WTC11 (cell line): ENCODE data around the gene RNF151.

ENCODE experiments used
- CREB1 ChIP-seq: sonication (generic); formaldehyde crosslinking; IDR thresholded peaks from 2 replicates; pipeline ENCODE4 v1.8.0; 2023; ENCODE audit warnings: mild to moderate bottlenecking, missing genetic modification reagents
- SMAD4 ChIP-seq: sonication (generic); formaldehyde crosslinking; IDR thresholded peaks from 2 replicates; pipeline ENCODE4 v1.8.0; 2022; ENCODE audit warnings: mild to moderate bottlenecking, missing genetic modification reagents
- TF ChIP-seq, protein P1 (sequence below): sonication (generic); formaldehyde crosslinking; IDR thresholded peaks from 2 replicates; pipeline ENCODE4 v1.8.0; 2022; ENCODE audit warnings: mild to moderate bottlenecking, missing genetic modification reagents
- TF ChIP-seq, protein P2 (sequence below): fragments of 200-600 bp; IDR thresholded peaks from 2 replicates; pipeline ENCODE4 v1.8.0; 2022; ENCODE audit warnings: antibody characterized with exemption

DNA sequence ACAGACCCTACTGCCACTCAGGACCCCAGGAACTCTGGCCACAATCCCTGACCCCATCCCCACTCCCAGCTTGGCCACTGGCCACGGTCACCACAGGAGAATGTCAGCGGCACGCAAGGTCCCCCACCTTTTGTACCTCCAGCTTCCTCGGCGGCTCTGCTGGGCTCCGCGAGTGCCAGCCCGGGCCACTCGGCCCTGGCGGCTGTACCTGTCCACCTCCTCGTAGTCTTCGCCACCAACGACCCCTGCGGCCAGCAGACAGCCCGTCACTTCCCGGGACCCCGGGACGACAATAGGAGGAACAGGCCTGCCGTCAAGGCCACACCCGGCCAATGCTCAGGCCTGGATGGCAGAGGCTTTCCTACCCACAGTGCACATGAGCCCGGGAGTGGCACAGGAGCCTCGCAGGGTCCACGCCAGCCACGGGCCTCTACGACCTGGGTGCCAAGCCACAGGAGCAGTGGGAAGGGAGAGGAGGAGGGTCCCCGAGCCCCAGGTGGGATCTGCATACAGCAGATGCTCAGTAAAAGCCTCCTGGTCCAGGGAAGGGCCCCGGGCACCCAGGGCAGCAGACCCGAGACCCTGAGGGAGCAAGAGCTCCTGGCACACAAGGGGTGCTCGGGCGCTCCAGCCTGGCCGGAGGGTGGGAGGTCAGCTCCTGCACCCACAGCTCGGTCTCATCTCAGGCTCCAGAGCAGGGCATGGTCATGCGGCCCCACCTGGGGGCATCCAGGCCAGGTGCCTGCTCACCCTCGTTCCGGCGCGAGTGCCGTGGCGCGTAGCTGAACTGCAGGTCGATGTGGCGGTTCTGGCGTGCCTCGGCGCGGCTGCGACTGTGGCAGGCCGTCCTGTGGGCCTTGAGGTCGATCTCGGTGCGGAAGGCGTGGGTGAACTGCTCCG, 35.0 kb downstream of the RNF151 start:
- TF ChIP-seq, protein P1, sequence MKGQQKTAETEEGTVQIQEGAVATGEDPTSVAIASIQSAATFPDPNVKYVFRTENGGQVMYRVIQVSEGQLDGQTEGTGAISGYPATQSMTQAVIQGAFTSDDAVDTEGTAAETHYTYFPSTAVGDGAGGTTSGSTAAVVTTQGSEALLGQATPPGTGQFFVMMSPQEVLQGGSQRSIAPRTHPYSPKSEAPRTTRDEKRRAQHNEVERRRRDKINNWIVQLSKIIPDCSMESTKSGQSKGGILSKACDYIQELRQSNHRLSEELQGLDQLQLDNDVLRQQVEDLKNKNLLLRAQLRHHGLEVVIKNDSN (CRISPR knock-in tag), result no peak
- TF ChIP-seq CREB1 (CRISPR knock-in tag) (no peak), SMAD4 (CRISPR knock-in tag) (no peak)
- TF ChIP-seq, protein P2, sequence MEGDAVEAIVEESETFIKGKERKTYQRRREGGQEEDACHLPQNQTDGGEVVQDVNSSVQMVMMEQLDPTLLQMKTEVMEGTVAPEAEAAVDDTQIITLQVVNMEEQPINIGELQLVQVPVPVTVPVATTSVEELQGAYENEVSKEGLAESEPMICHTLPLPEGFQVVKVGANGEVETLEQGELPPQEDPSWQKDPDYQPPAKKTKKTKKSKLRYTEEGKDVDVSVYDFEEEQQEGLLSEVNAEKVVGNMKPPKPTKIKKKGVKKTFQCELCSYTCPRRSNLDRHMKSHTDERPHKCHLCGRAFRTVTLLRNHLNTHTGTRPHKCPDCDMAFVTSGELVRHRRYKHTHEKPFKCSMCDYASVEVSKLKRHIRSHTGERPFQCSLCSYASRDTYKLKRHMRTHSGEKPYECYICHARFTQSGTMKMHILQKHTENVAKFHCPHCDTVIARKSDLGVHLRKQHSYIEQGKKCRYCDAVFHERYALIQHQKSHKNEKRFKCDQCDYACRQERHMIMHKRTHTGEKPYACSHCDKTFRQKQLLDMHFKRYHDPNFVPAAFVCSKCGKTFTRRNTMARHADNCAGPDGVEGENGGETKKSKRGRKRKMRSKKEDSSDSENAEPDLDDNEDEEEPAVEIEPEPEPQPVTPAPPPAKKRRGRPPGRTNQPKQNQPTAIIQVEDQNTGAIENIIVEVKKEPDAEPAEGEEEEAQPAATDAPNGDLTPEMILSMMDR, result no peak
